ENCODE results near the gene LARP4B. TPM values are rescaled to one million over a fixed set of nuclear protein-coding genes. Genes with fewer than 3 reads are reported as not detected.

LARP4B gene
- total and polyA plus RNA-seq, 2 of the 13 experiments (the other 11 are each of a cell fraction or from before 2014, with no cell fraction given), result 19.5 to 30.2 TPM

DNA sequence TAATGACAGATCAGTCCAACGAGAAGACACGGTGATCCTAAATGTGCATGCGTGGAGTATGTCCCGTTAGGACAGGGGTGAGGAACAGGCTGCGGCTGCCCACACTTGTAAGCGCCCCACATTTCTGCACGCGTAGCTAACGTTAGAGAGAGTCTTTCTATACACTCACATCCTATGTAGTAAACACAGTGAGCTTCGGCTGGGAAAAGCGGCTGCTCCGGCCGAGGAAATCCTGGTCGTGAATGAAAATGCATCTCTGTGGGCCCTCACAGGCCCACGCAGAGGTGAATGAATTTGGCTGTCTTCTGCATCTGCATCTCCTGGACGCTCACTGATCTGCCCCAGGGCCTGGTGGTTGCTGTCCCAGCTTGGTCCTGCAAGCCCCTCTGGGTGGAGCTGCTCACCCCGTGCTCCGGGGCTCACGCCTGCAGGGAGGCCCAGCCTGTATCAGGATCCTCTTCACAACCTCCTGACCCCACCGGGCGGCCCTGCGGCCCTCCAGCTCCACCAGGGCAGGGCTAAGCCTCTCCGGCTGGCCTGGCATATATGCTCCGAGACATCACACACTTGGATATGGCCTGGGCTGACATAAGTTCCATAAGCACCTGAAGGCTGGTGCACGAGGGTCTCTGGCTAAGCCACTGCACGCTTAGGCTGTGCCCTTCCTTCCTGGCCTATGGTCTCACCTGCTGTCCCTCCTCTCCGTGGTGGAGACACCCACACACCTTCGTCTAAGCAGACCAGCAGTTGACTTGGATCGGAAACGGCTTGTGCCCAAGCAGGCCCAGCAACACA, 124.1 kb downstream of the LARP4B start:
- ATAC-seq (no peak), FAIRE-seq (no peak), DNase-seq (ENCODE audit: low spot score) (no peak)
- ChIA-PET CTCF (ENCODE audit: low intra/inter-chr PET ratio, low total read pairs) (no interaction called here), POLR2A (no interaction called here)
- 97% methylated on average over 23 of the region's 30 CpGs for WGBS (ENCODE audit: low lambda C conversion rate)
- TF ChIP-seq AGO2 (optimal IDR thresholded peaks at IDR 0.05; ENCODE audit: low read depth, low read length), result peak; percentile 81
- 0 out of 2 replicates have a peak, but pooled peaks have one; percentile 2 for TF ChIP-seq POLR2AphosphoS5 (IDR thresholded peaks at IDR 0.05; ENCODE audit: low read depth, low read length)
- TF ChIP-seq, protein P1, sequence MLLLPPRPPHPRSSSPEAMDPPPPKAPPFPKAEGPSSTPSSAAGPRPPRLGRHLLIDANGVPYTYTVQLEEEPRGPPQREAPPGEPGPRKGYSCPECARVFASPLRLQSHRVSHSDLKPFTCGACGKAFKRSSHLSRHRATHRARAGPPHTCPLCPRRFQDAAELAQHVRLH (CRISPR knock-in tag; IDR thresholded peaks at IDR 0.05; ENCODE audit: borderline replicate concordance, low read depth), result no peak
- no peaks in the 10 kb centered on the region for H3K9me3 ChIP-seq (ENCODE audit: low read length)
- H3K4me3 ChIP-seq (replicated peaks in 1 of 3; ENCODE audit: insufficient read depth in 1 of 3, low read depth in 2 of 3, low read length in 3 of 3), result no peak overlapping the region
- H3K27me3 ChIP-seq (ENCODE audit: control insufficient read depth in 1 of 2, insufficient read depth in 2 of 2, low read length in 2 of 2), result no peaks in the 10 kb centered on the region
- no peak overlapping the region for H3K4me2 ChIP-seq (ENCODE audit: low read depth, low read length)
- no peaks in the 10 kb centered on the region for H4K20me1 ChIP-seq (ENCODE audit: insufficient read depth, low read length)
- H3K79me2 ChIP-seq (ENCODE audit: insufficient read depth, low read length), result no peaks in the 10 kb centered on the region
- in situ Hi-C loops (cut with HindIII; ENCODE audit: extremely low pct_ligation_motif_present, low pct_unique_long_range_greater_than_20kb) (no loop called here), intact Hi-C loops (cut with micrococcal nuclease; ENCODE audit: unreplicated experiment) (no loop called here)
- BruUV-seq (replicated peaks), result no TSS peak
- H3K27ac ChIP-seq (ENCODE audit: extremely low read length, insufficient read depth, low read length), result no peak overlapping the region
- H3K36me3 ChIP-seq (replicated peaks in 1 of 2; ENCODE audit: control insufficient read depth in 1 of 2, insufficient read depth in 2 of 2, low read length in 2 of 2), result peaks cover 3 to 46% of the 10 kb centered on the region in 2 experiments
- no peak overlapping the region for H3K9ac ChIP-seq (ENCODE audit: insufficient read depth, low read depth, low read length)
- H2AFZ ChIP-seq (ENCODE audit: low read length), result no peak overlapping the region
- no peaks in the 10 kb centered on the region for H3K4me1 ChIP-seq (ENCODE audit: insufficient read depth, low read length)

GRCh38 chr10:806451-807162, 124.9 kb downstream of the LARP4B start:
- Histone ChIP-seq H3K27me3 (ENCODE audit: control insufficient read depth in 1 of 2, insufficient read depth in 2 of 2, low read length in 2 of 2) (no peaks in the 10 kb centered on the region), H3K27ac (ENCODE audit: extremely low read length, insufficient read depth, low read length) (no peak overlapping the region), H2AFZ (ENCODE audit: low read length) (no peak overlapping the region), H3K4me2 (ENCODE audit: low read depth, low read length) (no peak overlapping the region), H3K9ac (ENCODE audit: insufficient read depth, low read depth, low read length) (no peak overlapping the region), H3K79me2 (ENCODE audit: insufficient read depth, low read length) (no peaks in the 10 kb centered on the region), H4K20me1 (ENCODE audit: insufficient read depth, low read length) (no peaks in the 10 kb centered on the region), H3K36me3 (replicated peaks in 1 of 2; ENCODE audit: control insufficient read depth in 1 of 2, insufficient read depth in 2 of 2, low read length in 2 of 2) (peaks cover 1 to 38% of the 10 kb centered on the region in 2 experiments; a peak in 4 of 5 replicates), H3K9me3 (ENCODE audit: low read length) (no peaks in the 10 kb centered on the region), H3K4me1 (ENCODE audit: insufficient read depth, low read length) (no peaks in the 10 kb centered on the region), H3K4me3 (replicated peaks in 1 of 3; ENCODE audit: insufficient read depth in 1 of 3, low read depth in 2 of 3, low read length in 3 of 3) (no peak overlapping the region)
- in situ Hi-C loops (cut with HindIII; ENCODE audit: extremely low pct_ligation_motif_present, low pct_unique_long_range_greater_than_20kb) (no loop called here), intact Hi-C loops (cut with micrococcal nuclease; ENCODE audit: unreplicated experiment) (no loop called here)
- BruUV-seq (replicated peaks), result no TSS peak
- ChIA-PET POLR2A (no interaction called here), CTCF (ENCODE audit: low intra/inter-chr PET ratio, low total read pairs) (no interaction called here)
- ATAC-seq (no peak), FAIRE-seq (no peak), DNase-seq (ENCODE audit: low spot score) (no peak)
- WGBS (ENCODE audit: low lambda C conversion rate), result 91% methylated on average over 20 of the region's 20 CpGs
- TF ChIP-seq ZNF160 (CRISPR knock-in tag; IDR thresholded peaks at IDR 0.05) (no peak), BORCS8-MEF2B (CRISPR knock-in tag; IDR thresholded peaks at IDR 0.05) (no peak)
